COR-L47 (cell line): ENCODE data around the gene ASS1.

Experiments used
- DNase-seq: peaks from one replicate; lab custom pipeline; 2025; lab: John Stamatoyannopoulos, UW

The ASS1 gene

GRCh38 chr9:130498918-130499698, 54.3 kb downstream of the ASS1 start:
- DNase-seq = no peak

- DNase-seq = no peak
Observed at GRCh38 chr9:130499804-130500263, 55.1 kb downstream of the ASS1 start.

GRCh38 chr9:130500340-130501180, 55.8 kb downstream of the ASS1 start:
- DNase-seq = no peak

GRCh38 chr9:130501639-130502038, 56.9 kb downstream of the ASS1 start:
- no peak for DNase-seq

GRCh38 chr9:130508218-130508617, 63.5 kb downstream of the ASS1 start:
- DNase-seq = no peak

GRCh38 chr9:130512199-130512598, 67.4 kb downstream of the ASS1 start:
- no peak for DNase-seq

GRCh38 chr9:130513078-130513477, 68.3 kb downstream of the ASS1 start:
- no peak for DNase-seq

GRCh38 chr9:130518233-130518632, 73.5 kb downstream of the ASS1 start:
- no peak for DNase-seq

- no peak for DNase-seq
Observed at GRCh38 chr9:130518943-130519799, 74.4 kb downstream of the ASS1 start.

GRCh38 chr9:130519927-130520326, 75.2 kb downstream of the ASS1 start:
- no peak for DNase-seq

- DNase-seq = no peak
Observed at GRCh38 chr9:130521715-130522114, 77.0 kb downstream of the ASS1 start.

- DNase-seq = no peak
Observed at GRCh38 chr9:130522233-130522808, 77.6 kb downstream of the ASS1 start.

- DNase-seq = no peak
Observed at GRCh38 chr9:130523921-130524320, 79.2 kb downstream of the ASS1 start.

GRCh38 chr9:130526193-130526853, 81.6 kb downstream of the ASS1 start:
- no peak for DNase-seq

- no peak for DNase-seq
Observed at GRCh38 chr9:130526854-130527650, 82.3 kb downstream of the ASS1 start.

- no peak for DNase-seq
Observed at GRCh38 chr9:130527651-130528310, 83.0 kb downstream of the ASS1 start.

- DNase-seq = no peak
Observed at GRCh38 chr9:130528674-130529073, 83.9 kb downstream of the ASS1 start.

- DNase-seq = no peak
Observed at GRCh38 chr9:130530938-130531337, 86.2 kb downstream of the ASS1 start.

GRCh38 chr9:130531670-130532069, 86.9 kb downstream of the ASS1 start:
- DNase-seq = no peak
